OCI-LY3 (cell line): ENCODE results near the gene NEK10.

ENCODE experiments used
- CTCF ChIP-seq: fragments of 200-600, 300-600 bp; sonication (generic); IDR thresholded peaks from 2 replicates; pipeline ENCODE4 v1.5.1; 2014; ENCODE audit warnings: antibody characterized with exemption, low read length, low read depth
- EZH2phosphoT487 ChIP-seq: fragments of 200-600 bp; shearing (Covaris generic); IDR thresholded peaks from 2 replicates; pipeline ENCODE4 v1.6.1; 2018; ENCODE audit warnings: antibody characterized with exemption, mixed run types, low read depth

- TF ChIP-seq CTCF (no peak), EZH2phosphoT487 (no peak)
Observed at GRCh38 chr3:27093771-27094170, 275.4 kb downstream of the NEK10 start.
